Mucosa of stomach (tissue), 1 donor: ENCODE data around the gene AP2A1.

Experiments
- H3K27me3 ChIP-seq: one replicate; pipeline ENCODE4 v1.7.0; 2013; ENCODE audit warnings: mild to moderate bottlenecking, low read length; ENCODE audit not compliant: control insufficient read depth, insufficient read depth
- H3K36me3 ChIP-seq: one replicate; pipeline ENCODE4 v1.7.0; 2013; ENCODE audit warnings: low read length; ENCODE audit not compliant: control insufficient read depth, insufficient read depth
- H3K4me1 ChIP-seq: one replicate; pipeline ENCODE4 v1.7.0; 2013; ENCODE audit warnings: mild to moderate bottlenecking, low read length; ENCODE audit not compliant: control insufficient read depth, insufficient read depth
- H3K4me3 ChIP-seq: one replicate; pipeline ENCODE4 v1.7.0; 2013; ENCODE audit warnings: low read length
- H3K9ac ChIP-seq: one replicate; pipeline ENCODE4 v1.7.0; 2013; ENCODE audit warnings: mild to moderate bottlenecking, low read length, moderate library complexity
- H3K9me3 ChIP-seq: one replicate; pipeline ENCODE4 v1.7.0; 2013; ENCODE audit warnings: mild to moderate bottlenecking, low read length, moderate library complexity; ENCODE audit not compliant: control insufficient read depth
- donor health status: Pancreatic carcinoma.

The AP2A1 gene

GRCh38 chr19:49838885-49839588 is 72.2 kb downstream of the AP2A1 start:
- H3K4me1 ChIP-seq, result no peaks in the 10 kb centered on the region
- no peak overlapping the region for H3K4me3 ChIP-seq
- H3K36me3 ChIP-seq, result peaks cover 7% of the 10 kb centered on the region
- H3K9ac ChIP-seq, result no peak overlapping the region
- H3K27me3 ChIP-seq, result no peaks in the 10 kb centered on the region
- H3K9me3 ChIP-seq, result no peaks in the 10 kb centered on the region

DNA sequence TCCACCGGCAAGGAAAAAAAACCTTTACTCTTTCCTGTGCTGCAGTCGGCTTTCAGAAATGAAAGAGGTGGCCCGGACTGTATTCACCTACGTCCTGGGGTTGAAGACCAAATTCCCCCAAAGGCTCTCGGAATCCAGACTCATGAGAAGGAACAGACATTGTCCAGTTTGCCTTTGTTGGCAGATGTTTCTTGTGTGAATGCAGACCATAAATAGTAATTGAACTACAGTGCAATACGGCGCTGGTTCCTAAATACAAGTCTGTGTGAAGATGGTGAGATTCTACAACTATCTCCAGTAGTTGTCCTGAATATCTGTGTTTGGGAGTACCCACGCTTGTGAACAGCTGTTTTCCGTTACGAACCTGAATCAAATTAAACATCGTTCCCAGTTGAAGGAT is 72.9 kb downstream of the AP2A1 start:
- H3K36me3 ChIP-seq, result peaks cover 7% of the 10 kb centered on the region
- H3K4me1 ChIP-seq, result no peaks in the 10 kb centered on the region

GRCh38 chr19:49840321-49840720 is 73.5 kb downstream of the AP2A1 start:
- H3K4me3 ChIP-seq, result no peak overlapping the region
- H3K9ac ChIP-seq, result no peak overlapping the region
- peaks cover 7% of the 10 kb centered on the region for H3K36me3 ChIP-seq
- H3K9me3 ChIP-seq, result no peaks in the 10 kb centered on the region
- no peaks in the 10 kb centered on the region for H3K4me1 ChIP-seq
- H3K27me3 ChIP-seq, result no peaks in the 10 kb centered on the region

More for the DNA sequence above, 72.9 kb downstream of the AP2A1 start:
- H3K9me3 ChIP-seq, result no peaks in the 10 kb centered on the region
- no peak overlapping the region for H3K4me3 ChIP-seq
- no peaks in the 10 kb centered on the region for H3K27me3 ChIP-seq
- no peak overlapping the region for H3K9ac ChIP-seq

GRCh38 chr19:49840736-49841249 is 74.0 kb downstream of the AP2A1 start:
- H3K4me1 ChIP-seq, result no peaks in the 10 kb centered on the region
- no peak overlapping the region for H3K9ac ChIP-seq
- H3K9me3 ChIP-seq, result no peaks in the 10 kb centered on the region
- H3K36me3 ChIP-seq, result peaks cover 7% of the 10 kb centered on the region
- H3K4me3 ChIP-seq, result no peak overlapping the region
- no peaks in the 10 kb centered on the region for H3K27me3 ChIP-seq

DNA sequence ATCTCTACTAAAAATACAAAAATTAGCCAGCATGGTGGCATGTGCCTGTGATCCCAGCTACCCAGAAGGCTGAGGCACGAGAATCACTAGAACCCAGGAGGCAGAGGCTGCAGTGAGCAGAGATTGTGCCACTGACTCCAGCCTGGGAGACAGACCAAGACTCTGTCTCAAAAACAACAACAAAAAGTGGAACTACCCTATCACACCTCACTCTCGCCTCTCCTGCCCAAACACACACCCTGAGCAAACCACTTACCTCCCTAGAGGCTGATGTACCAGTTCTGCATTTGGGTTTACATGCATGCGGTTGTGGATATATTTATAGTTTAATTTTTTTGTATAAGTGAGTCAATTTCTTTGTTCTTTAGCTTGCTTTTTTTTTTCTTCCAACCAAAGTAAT is 76.5 kb downstream of the AP2A1 start:
- Histone ChIP-seq H3K9me3 (no peaks in the 10 kb centered on the region), H3K27me3 (no peaks in the 10 kb centered on the region), H3K36me3 (peaks cover 7% of the 10 kb centered on the region), H3K9ac (no peak overlapping the region), H3K4me1 (no peaks in the 10 kb centered on the region), H3K4me3 (no peak overlapping the region)

GRCh38 chr19:49844138-49845095 is 77.6 kb downstream of the AP2A1 start:
- Histone ChIP-seq H3K27me3 (no peaks in the 10 kb centered on the region), H3K9me3 (no peaks in the 10 kb centered on the region), H3K36me3 (peaks cover 4% of the 10 kb centered on the region), H3K4me1 (no peaks in the 10 kb centered on the region), H3K9ac (no peak overlapping the region), H3K4me3 (no peak overlapping the region)

- H3K9me3 ChIP-seq, result no peaks in the 10 kb centered on the region
- peaks cover 8% of the 10 kb centered on the region for H3K4me1 ChIP-seq
- H3K9ac ChIP-seq, result no peak overlapping the region
- H3K27me3 ChIP-seq, result no peaks in the 10 kb centered on the region
- H3K36me3 ChIP-seq, result no peaks in the 10 kb centered on the region
- no peak overlapping the region for H3K4me3 ChIP-seq
Observed at GRCh38 chr19:49845414-49845813, 78.6 kb downstream of the AP2A1 start.

- Histone ChIP-seq H3K36me3 (no peaks in the 10 kb centered on the region), H3K4me3 (no peak overlapping the region), H3K9ac (no peak overlapping the region), H3K27me3 (no peaks in the 10 kb centered on the region), H3K4me1 (peaks cover 8% of the 10 kb centered on the region), H3K9me3 (no peaks in the 10 kb centered on the region)
Observed at GRCh38 chr19:49846408-49846807, 79.6 kb downstream of the AP2A1 start.

DNA sequence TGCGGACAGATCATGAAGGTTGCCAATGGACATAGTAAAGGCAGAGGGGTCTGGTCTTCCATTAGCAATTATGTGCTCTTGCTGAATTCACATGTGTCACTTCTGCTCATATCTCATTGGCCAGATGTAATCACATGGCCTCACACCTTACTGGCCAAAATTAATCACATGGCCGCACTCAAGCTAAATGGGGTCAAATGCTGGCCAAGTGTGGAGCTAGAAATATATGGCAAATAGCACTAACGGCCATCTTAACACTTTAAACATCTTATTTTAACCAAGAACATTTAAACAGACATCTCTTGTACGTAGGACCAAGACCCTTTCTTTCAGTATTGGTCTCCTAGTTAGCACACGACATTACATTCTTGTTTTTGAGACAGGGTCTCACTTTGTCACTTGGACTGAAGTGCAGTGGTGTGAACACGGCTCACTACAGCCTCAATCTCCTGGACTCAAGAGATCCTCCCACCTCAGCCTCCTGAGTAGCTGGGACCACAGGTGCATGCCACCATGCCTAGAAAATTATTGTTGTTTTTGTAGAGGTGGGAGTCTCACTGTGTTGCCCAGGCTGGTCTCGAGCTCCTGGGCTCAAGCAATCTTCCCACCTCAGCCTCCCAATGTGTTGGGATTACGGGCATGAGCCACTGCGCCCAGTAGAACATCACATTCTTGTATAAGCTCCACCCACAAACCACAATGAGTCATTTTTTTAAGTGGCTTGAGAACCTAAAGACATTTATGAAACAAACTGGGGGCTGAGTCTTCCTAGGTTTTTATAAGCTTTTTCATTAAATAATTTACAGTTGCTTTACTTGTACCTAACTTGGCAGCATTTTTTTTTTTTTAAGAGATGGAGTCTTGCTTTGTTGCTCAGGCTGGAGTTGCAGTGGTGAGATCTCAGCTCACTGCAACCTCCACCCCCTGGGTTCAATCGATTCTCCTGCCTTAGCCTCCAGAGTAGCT is 81.2 kb downstream of the AP2A1 start:
- Histone ChIP-seq H3K36me3 (no peaks in the 10 kb centered on the region), H3K27me3 (no peaks in the 10 kb centered on the region), H3K4me3 (no peak overlapping the region), H3K4me1 (peaks cover 19% of the 10 kb centered on the region), H3K9ac (no peak overlapping the region), H3K9me3 (no peaks in the 10 kb centered on the region)

DNA sequence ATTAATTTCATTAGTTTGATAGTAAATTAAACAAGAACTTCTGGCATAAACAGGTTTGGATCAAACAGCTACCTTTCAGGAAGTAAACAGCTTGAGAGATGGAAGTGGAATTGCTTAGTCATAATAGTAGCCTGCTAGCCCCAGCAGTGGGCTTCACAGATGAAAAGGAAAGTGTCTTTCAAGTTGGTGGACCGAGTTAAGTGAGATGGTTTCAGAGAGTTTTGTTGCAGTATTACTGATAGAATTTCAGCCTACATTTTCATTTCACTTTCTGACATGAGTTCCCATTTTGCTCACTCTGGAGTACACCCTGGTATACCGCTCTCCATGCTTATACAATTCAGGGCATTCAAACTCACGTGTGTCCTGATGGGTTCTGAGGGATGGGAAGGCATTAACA is 82.1 kb downstream of the AP2A1 start:
- Histone ChIP-seq H3K27me3 (no peaks in the 10 kb centered on the region), H3K36me3 (no peaks in the 10 kb centered on the region), H3K4me1 (peaks cover 28% of the 10 kb centered on the region), H3K4me3 (no peak overlapping the region), H3K9ac (no peak overlapping the region), H3K9me3 (no peaks in the 10 kb centered on the region)

DNA sequence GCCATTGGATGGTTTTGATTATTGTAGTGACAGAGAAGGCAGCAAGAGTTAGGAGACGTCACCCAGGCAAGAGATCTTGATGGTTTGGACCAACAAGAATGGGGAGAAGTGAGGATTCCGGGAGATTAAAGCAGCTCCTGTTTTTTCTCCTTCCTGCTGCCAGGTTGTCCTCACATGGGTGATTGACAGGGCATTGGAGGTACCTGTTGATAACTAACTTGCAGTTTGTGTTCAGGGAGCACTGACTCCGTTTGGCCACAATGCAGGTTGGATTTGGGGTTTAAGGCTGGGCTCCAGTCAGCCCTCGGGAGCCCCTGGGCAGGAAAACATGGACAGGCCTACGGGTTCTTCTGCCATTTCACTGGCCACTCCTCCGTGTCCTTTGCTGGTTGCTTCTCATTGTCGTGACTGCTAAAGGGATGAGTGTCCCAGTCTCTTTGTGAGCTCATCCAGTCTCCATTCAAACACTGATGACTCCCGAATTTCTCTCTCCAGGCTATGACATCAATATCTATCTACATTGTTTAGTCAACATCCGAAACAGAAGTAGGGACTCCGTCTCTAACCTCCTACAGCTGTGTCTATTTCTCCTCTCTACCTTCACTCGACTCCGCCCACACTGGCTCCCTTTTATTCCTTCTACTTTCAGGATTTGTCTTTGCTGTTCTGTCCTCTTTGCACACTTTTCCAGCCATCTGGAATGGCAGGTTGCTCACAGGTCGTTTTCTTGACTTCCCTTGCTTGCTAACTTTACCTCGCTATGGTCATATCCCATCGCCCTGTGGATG is 82.8 kb downstream of the AP2A1 start:
- no peak overlapping the region for H3K9ac ChIP-seq

More for the DNA sequence above, 82.8 kb downstream of the AP2A1 start:
- H3K4me1 ChIP-seq, result peaks cover 30% of the 10 kb centered on the region
- no peaks in the 10 kb centered on the region for H3K27me3 ChIP-seq
- H3K9me3 ChIP-seq, result no peaks in the 10 kb centered on the region
- H3K4me3 ChIP-seq, result no peak overlapping the region
- H3K36me3 ChIP-seq, result no peaks in the 10 kb centered on the region
